Endodermal cell (in vitro differentiated cells): Measurements from ENCODE around the gene F2RL2. TPM values are rescaled to one million over a fixed set of nuclear protein-coding genes. Genes with fewer than 3 reads are reported as not detected.

Experiments used
- DNase-seq: peaks from one replicate; pipeline ENCODE4 v3.0.0-alpha.2; 2017
- H3K27ac ChIP-seq: 2 replicates; pipeline ENCODE4 v1.5.1; 2013; ENCODE audit warnings: mild to moderate bottlenecking, low read depth, low read length, moderate library complexity
- H3K27me3 ChIP-seq: 2 replicates; pipeline ENCODE4 v1.6.1; 2013; ENCODE audit warnings: mild to moderate bottlenecking, low read length, moderate library complexity; ENCODE audit not compliant: insufficient read depth, control insufficient read depth, poor library complexity, severe bottlenecking
- H3K36me3 ChIP-seq: 2 replicates; pipeline ENCODE4 v1.7.0; 2013; ENCODE audit warnings: mild to moderate bottlenecking, low read length, moderate library complexity; ENCODE audit not compliant: control insufficient read depth, insufficient read depth
- H3K4me1 ChIP-seq: one replicate; pipeline ENCODE4 v1.7.0; 2013; ENCODE audit warnings: low read length; ENCODE audit not compliant: control insufficient read depth, insufficient read depth
- H3K4me3 ChIP-seq: 2 replicates; pipeline ENCODE4 v1.5.1; 2013; ENCODE audit warnings: mild to moderate bottlenecking, low read length, moderate library complexity
- H3K9ac ChIP-seq: 2 replicates; pipeline ENCODE4 v1.6.1; 2013; ENCODE audit warnings: mild to moderate bottlenecking, low read length, moderate library complexity; ENCODE audit not compliant: poor library complexity, severe bottlenecking; ENCODE audit errors: extremely low read depth
- H3K9me3 ChIP-seq: 2 replicates; pipeline ENCODE4 v1.6.1; 2013; ENCODE audit warnings: mild to moderate bottlenecking, low read length, moderate library complexity; ENCODE audit not compliant: control insufficient read depth
- H3K27ac Mint-ChIP-seq: 2 replicates; pipeline ENCODE4 v1.8.0; 2020; ENCODE audit warnings: mixed read lengths
- H3K27me3 Mint-ChIP-seq: 2 replicates; pipeline ENCODE4 v1.8.0; 2021; ENCODE audit warnings: mild to moderate bottlenecking, mixed read lengths; ENCODE audit not compliant: insufficient read depth
- H3K36me3 Mint-ChIP-seq: 2 replicates; pipeline ENCODE4 v1.8.0; 2020; ENCODE audit warnings: low read depth, mixed read lengths
- H3K4me1 Mint-ChIP-seq: 2 replicates; pipeline ENCODE4 v1.8.0; 2020; ENCODE audit warnings: mixed read lengths
- H3K4me3 Mint-ChIP-seq: 2 replicates; pipeline ENCODE4 v1.8.0; 2020; ENCODE audit warnings: mild to moderate bottlenecking, moderate library complexity, mixed read lengths
- H3K9me3 Mint-ChIP-seq: 2 replicates; pipeline ENCODE4 v1.8.0; 2020; ENCODE audit warnings: mild to moderate bottlenecking, mixed read lengths
- CTCF ChIP-seq: fragments of 200-600 bp; sonication (generic); conservative IDR thresholded peaks from 2 replicates; pipeline ENCODE4 v1.5.0; 2021; ENCODE audit warnings: antibody characterized with exemption, mild to moderate bottlenecking
- WGBS, 2 experiments: methylation state at CpG; one replicate each; pipeline versions ENCODE4 v1.1.5 to v1.1.7; 2013; ENCODE audit warnings: missing lambda C conversion rate in 2 of 2, mixed read lengths in 1 of 2; ENCODE audit not compliant: insufficient coverage in 1 of 2, insufficient read length in 1 of 2; 5-methylcytosine and 5-hydroxymethylcytosine counted together
- total RNA-seq, 2 donors: library from RNA; stranded (reverse); fragmentation: NEBNext Ultra II Directional in 1 of 2; extraction: Animal tissue kit (Norgen Biotek cat#: 25700) in 1 of 2; gene quantifications; 2 replicates in 1 of 2; 3 replicates in 1 of 2; pipeline ENCODE4 v1.2.1, GENCODE V29; 2021

F2RL2 gene
- total RNA-seq, 2 donors from 2014 or later: 0.18 to 0.53 TPM

- Histone ChIP-seq H3K27ac (no peak overlapping the region), H3K4me1 (no peaks in the 10 kb centered on the region), H3K9me3 (no peaks in the 10 kb centered on the region), H3K4me3 (no peak overlapping the region), H3K9ac (no peak overlapping the region), H3K36me3 (no peaks in the 10 kb centered on the region), H3K27me3 (peaks cover 36% of the 10 kb centered on the region)
- no peak for DNase-seq
- H3K4me3 Mint-ChIP-seq: no peak overlapping the region
- no peaks in the 10 kb centered on the region for H3K36me3 Mint-ChIP-seq
- H3K27me3 Mint-ChIP-seq: peaks cover 22% of the 10 kb centered on the region
- TF ChIP-seq CTCF: no peak
- H3K27ac Mint-ChIP-seq: no peak overlapping the region
- 93 to 94% methylated on average over 4 of the region's 4 CpGs for WGBS, 2 experiments
- no peaks in the 10 kb centered on the region for H3K9me3 Mint-ChIP-seq
- H3K4me1 Mint-ChIP-seq: no peaks in the 10 kb centered on the region
Observed at GRCh38 chr5:76570153-76570552, 53.0 kb downstream of the F2RL2 start.

Other genes starting within 250 kb of the F2RL2 start
- gene IQGAP2, start 220.1 kb downstream of the F2RL2 start, total RNA-seq: 10 to 100 TPM in 1 of 2 donors, 1 to 10 TPM in 1; 8.3 to 19.4 TPM
- gene F2R, start 92.7 kb upstream of the F2RL2 start, total RNA-seq: 10 to 100 TPM; 28.5 to 43.1 TPM
- gene F2RL1, start 195.6 kb upstream of the F2RL2 start, total RNA-seq: 10 to 100 TPM; 13.4 to 18.2 TPM
- 10 to 100 TPM; 17.2 to 18.3 TPM for gene S100Z, start 226.6 kb upstream of the F2RL2 start, total RNA-seq